ENCODE measurements around the gene LTBP1.
"Not testable (repeated sequence)": the region's sequence is repeated elsewhere in the genome, so short reads cannot be mapped to it uniquely, and the experiment has no call there.

Gene LTBP1

DNA sequence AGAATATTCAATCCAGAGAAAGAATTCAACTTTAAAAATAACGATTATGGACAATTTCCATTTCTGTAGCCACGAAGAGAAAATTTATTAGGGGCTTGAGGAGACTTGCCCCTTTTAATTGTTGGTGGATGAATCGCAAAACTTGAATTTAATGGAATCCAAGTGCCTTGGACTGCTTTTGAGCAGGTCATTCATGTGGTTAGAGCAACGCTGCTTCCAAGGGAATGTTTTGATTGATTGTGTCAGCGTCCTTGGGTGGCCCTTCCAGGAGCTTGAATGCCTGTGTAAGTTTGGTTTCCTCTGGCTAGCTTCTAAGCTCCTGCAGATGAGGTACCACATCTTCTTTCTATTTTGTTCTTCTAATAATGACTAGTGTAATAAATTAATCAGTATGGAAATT is 213.4 kb downstream of the LTBP1 start:
- DNase-seq: no peak

DNA sequence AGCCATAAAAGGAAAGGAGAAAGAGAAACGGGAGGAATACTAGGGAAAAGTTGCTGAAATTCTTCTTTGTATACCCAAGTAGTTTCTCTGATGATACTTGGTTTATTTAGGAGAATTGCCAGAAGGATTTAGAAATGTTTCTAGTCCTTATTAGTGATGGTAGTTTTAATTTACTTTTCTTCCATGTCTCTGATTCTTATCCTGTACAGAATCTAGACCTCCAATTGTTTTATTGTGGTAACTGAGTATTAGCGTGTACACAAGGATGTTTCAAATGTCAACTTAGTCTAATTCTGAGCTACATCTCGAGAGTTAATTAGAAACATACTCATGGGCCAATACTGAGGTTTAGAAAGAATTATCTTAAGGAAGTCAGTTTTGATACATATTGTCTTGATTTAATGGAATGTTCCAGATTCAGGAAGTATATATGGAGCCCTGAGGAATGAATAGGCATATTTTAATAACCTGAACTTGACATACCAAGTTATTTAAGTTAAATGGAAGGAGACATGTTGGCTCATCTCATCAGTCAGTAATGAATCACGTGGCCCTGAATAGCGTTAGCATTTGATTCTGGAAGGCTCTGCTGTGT is 219.6 kb downstream of the LTBP1 start:
- no peak for DNase-seq

DNA sequence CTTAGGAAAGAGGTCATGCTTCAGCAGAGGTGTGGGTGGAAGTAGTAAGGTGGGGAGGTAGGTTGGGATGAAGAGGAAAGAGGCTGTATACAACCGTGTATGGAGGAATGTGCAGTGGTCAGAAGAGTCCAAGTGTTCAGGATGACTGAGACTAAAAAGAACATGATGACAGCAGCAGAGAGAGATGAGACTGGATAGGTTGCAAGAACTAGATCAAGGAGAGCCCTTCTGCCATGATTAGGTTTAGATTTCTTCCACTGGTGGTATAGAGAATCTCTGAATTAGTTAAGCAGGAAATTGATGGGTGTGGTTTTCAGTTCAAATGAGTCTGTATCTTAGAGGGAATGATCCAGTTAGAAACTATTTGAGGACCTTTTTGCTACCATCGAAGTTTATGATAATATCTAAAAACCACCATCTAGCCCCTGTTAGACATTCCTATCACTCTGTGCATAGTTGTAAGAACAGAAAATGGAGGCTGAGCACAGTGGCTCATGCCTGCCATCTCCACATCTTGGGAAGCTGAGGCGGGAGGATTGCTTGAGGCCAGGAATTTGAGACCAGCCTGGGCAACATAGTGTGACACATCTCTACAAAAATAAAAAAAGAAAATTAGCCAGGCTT is 221.0 kb downstream of the LTBP1 start:
- no peak for DNase-seq

DNA sequence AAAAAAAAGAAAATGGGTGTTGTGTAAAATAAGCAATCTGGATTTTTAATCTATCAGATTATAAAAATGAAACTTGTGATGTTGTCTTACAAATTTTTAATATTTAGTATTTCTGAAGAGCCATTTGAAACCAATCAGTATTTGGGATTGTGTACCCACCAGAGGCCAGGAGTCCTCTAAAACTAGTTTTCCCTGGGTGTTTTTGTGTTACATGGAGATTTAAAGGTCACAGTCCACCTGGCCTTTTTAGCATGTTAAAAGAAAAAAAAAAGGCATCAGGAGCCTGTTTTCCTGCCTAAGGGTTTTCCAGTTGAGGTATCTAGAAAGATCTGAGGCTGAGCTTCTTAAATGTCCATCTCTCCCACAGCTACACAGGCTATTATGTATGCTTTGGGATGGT is 221.7 kb downstream of the LTBP1 start:
- DNase-seq: no peak

DNA sequence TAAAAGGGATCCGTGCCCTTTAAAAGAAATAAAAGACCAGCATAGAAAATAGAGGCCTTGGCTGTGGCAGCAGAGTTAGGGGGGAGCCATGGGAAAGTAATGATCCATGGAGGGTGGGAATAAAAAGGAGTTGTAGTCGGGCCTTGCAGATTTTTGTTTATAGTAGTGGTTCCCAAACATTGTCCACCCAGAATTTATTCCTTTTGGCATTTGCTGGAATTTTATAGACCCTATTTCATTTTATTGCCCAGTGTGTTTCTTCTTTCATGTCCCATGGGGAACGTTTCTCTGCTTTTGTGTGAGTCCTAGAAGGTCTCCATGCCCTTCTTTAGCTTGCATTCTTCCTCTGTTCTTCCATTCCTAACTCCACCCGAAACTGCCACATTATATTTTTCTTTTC is 222.2 kb downstream of the LTBP1 start:
- no peak for DNase-seq

DNA sequence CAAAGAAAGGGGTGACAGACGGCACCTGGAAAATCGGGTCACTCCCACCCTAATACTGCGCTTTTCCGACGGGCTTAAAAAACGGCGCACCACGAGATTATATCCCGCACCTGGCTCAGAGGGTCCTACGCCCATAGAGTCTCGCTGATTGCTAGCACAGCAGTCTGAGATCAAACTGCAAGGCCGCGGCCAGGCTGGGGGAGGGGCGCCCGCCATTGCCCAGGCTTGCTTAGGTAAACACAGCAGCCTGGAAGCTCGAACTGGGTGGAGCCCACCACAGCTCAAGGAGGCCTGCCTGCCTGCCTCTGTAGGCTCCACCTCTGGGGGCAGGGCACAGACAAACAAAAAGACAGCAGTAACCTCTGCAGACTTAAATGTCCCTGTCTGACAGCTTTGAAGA is 223.5 kb downstream of the LTBP1 start:
- not testable (repeated sequence) for DNase-seq

DNA sequence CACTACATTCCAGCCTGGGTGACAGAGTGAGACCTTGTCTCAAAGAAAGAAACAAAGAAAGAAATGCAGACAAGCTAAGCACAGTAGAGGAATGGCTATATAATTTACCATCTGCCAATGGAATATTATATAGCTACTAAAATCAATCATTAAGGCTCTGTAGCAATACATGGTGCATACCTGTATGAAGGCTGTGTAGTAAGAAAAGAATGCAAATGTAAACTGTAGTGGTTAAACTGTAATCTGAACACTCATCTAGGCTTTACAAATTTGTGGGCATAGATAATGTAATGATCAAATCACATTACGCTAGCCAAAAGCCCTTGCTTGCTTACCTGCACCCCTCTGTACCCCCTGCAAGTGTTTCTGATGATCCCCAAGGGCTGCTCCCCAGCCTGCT is 230.9 kb downstream of the LTBP1 start:
- no peak for DNase-seq

DNA sequence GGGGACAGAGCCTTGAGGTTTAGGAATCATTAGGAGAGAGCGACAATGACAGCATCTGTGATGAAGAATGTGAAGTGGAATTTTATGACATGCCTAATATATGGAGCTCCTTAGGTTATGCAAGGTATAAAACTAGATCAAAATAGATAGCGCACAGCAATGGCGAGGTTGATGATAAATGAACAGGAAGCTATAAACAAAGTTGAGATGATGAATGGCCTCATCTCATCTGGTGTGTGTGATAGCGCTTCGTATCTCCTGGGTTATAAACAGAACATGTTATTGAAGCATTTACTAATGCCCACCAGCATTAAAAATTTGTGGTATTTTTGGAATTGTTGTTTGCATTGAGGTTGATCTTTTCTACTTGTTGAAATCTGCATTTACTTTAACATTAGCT is 231.5 kb downstream of the LTBP1 start:
- DNase-seq: no peak

DNA sequence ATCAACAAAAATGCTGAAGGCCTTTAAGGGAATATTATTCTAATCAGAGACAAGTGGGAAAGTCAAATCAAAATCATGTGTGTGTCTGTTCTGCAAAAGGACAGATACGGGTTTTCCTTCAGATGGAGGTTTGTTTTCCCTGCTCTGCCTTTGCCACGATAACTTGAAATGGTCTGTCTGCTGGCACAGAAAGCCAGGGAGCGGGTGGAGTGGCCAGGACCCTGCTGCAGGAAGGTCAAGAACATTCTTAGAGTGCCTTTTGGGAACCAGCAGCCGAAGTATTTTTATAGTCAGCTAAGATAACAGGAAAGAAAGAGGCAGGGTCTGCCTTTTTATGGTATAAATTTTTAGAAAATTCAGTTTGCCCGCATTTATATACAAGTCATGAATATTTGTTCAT is 234.2 kb downstream of the LTBP1 start:
- no peak for DNase-seq

DNA sequence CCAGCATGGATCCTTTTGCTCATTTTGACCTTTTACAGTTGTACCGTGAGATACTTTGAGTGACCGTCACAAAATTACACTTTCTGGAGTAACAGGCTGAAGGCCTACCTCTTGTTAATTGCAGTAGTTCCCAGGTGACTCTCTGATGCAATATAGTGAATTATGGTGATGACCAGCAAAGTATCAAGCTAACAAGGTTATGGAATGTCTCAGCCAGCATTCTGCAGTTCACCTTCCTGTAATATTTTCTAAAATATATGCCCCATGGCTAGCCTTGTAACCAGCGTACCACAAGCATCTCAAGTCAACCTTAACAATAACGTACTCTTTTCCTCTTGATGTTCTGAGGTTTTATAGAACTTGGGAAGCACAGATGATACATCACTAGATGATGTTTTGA is 234.7 kb downstream of the LTBP1 start:
- DNase-seq: no peak

DNA sequence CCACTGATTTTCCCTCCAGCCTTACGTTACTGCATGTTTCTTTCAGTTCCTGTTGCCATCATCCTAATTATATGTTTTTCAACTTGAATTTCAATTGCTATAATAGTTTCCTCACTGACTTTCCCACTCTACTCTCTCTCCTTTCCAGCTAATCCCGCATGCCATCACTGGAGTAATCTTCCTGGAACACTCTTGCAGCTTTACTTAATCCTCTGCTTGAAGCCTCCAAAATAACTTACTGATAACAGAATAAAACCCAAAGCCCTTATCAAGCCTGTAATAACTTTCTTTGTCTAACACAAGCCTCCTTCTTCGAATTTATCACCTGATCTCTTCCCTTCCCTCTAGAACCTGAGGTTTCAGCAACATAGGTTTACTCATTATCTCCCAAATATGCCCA is 237.3 kb downstream of the LTBP1 start:
- no peak for DNase-seq

DNA sequence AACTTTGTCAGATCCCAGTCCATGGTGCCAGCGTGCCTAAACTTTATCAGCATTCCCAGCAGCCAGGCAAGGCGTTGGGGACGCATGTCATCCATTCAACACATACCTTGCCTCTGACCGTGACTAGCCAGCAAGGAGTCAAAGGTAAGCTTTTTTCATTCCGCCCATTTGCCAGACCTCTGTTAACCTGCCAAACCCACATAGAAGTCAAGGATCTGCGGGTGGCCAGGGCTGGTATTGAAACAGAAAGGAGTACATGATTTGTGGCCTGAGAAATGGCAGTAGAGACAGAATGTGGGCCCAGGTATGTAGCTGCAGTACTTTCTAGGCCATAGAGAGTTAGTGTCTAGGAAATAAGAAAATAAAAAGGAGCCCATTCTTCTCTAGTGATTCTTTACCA is 240.2 kb downstream of the LTBP1 start:
- DNase-seq: no peak

DNA sequence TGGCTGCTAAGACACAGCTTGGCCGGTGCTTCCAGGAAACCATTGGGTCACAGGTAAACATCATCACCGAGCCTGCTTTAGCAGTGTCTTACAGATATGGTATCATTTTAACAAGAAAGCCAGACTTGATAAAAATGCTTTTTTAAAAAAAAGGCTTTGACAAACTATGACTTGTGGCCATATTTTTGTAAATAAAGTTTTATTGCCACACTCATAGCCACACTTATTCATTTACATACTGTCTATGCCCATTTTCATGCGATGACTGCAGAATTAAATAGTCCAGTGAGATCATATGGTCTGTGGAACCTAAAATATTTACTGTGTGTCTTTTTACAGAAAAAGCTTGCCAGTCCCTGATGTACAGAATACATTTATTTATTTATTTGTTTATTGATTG is 242.0 kb downstream of the LTBP1 start:
- no peak for DNase-seq

DNA sequence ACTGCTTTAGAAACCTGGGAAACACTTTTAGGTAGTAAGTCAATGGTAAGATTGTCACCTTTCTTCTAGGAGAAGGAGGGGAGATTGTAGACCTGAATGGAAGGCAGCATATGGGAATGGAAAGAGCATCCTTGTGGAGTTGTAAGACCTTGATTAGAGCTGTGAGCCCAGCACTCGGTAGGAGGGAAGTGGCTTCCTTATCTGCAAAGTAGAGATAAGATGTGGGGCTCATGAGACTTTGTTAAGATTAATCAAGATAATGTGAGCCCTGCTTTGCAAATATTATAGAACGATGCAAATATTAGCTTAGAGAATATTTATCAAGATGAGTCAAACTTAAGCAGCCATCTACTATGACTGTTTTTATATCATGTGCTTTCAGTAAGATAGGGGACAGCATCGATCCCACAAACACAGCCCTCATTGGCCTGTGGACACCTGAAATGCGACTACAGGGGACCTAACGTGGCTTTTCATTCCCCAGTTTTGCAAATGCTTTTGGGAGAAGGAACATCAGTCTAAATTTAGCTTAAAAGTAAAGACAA is 243.7 kb downstream of the LTBP1 start:
- no peak for DNase-seq

DNA sequence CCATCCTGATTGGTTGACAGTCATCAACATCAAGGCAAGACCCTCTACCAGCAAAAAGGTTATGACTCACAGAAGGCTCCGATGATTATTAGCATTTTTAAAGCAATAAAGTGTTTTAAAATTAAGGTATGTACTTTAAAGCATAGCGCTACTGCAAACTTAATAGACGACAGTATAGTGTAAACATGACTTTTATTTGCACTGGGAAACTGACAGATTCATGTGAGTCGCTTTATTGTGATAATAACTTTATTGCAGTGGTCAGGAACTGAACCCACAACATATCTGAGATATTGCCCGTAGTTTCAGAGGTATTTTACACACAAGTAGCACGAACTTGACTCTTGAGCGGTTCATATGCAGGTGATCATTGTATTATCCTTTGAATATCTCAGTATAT is 249.1 kb downstream of the LTBP1 start:
- DNase-seq: no peak

DNA sequence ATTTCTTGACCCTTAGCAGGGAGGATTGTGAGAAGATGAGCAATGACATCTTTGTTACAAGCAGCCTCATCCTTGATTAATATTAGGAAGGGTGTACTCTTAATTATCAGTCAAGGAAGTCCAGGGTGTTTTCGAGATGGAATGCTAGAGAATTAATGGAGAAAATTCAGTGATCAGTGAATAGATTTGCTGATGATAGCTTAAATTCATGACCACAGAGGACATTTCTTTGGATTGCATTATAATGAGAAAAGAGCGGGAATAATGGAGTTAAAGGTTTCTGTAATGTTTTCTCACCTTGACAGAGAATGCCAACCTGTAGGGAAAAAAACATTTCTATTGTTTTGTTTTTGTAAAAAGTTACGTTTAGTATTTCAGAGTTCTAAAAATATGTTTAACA is 249.9 kb downstream of the LTBP1 start:
- no peak for DNase-seq

DNA sequence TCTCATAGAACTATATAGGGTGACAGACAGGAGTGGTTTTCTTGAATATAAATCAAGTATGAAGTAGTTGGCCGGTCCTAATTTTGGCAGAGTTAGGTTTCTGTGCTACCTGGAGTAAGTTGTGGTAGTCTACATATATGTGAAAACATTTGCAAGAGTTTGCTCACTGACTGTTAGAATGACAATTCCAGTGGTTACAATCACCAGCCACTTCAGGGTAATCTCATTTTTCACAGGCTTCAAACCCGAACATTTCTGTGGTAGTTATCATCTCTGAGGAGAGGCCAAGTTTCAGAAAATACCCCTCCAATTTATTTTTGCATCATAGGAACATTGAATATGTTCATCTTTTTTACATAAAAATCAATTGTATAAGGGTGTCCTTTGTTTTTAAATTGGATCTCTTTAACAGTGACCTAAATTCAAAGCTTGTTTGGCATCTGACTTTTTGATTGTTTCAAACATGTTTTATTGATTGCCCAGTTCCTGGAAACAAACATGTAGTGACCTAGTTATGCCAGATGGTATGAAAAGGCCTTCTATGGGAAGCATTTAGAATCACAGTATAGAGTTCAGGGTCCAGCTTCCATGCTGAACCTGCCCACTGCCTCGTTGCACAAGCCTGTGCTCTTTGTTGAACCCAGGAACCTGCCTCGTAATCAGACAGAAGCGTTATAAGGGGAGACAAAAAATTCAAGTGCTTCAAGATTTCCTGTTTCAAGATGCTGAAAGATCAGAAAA is 250.6 kb downstream of the LTBP1 start:
- DNase-seq: no peak

DNA sequence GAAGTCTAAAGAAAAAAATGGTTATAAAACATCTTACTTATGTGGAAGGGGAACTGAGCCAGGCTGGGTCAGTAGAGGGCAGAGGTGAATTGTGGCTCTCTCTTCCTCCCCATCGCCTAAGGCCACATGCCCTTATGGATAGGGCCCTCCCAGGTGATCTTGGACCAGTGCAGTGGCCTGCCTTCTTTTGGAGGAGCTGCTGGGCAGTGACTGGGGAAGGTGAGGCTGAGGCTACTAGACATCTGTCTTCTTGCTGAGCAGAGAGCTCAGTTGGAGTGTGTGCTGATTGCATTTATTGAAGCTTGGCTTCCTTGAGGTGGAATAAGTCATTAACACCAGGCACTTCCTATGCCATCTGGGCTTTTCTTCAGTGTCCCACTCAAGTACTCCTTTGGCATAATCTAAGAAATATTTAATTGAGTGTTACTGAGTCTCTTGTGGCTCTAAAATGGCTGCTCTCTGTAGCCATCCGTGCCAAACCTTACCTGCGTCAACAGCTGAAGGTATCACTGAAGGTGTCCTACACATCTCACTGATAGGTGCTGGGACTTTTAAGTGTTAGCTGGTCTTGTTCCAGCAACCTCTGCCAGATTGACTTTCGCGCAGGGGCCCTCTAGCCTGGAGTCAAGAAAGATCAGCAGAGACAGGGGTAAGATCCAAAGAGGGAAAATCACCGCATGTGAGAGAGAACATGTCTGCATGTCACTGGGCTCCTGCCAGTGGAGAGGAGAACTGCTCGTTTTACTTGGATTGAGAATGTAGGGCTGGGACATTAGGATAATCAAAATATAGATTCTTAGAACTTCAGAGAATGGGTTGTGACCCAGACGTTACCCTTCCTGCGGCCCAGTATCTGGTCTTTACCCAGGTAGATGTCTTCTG is 256.1 kb downstream of the LTBP1 start:
- DNase-seq: no peak

DNA sequence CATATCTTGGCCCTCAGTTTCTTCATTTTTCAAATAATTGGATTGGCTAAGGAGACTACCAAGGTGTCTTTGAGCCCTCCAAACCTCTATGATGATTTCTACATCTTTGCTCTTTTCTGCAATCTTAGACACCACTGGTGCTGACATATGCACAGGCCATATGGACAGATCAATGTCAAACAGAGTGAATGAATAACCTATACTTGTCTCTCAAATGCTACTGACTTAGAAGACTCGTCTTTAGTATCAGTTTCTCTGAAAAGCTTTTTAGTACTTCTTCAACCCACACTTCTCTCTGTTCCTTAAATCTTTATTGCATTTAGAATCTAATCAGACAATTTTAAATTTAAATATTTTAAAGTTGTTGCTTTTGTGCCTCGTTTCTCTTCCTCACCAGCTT is 258.2 kb downstream of the LTBP1 start:
- no peak for DNase-seq

DNA sequence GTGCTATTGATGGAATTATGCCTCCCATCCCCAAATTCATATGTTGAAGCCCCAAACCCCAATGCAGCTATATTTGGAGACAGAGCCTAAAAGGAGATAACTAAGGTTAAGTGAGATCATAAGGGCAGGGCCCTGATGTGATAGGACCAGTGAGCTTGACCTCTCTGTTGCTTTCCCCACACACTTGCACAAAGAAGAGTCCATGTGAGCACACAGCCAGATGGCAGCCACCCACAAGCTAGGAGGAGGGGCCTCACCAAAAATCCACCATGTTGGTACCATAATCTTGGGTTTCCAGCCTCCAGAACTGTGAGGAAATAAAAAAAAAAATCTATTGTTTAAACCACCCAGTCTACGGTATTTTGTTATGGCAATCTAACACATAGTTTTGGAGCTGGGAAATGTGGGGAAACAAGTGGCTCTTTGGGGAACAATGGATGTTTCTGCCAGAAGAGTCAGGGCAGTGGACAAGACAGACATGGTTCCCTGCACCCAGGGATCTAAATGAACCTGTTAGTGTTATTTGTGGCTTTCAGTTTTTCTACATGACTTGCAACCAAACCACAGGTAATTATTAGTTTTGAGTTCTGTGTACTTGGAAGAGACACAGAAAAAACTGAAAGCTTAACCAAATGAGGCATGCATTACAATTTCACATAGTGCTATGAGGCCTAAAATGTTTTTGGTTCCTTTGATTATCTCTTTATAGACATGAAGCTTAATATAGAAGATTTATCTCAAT is 259.1 kb downstream of the LTBP1 start:
- DNase-seq: no peak

DNA sequence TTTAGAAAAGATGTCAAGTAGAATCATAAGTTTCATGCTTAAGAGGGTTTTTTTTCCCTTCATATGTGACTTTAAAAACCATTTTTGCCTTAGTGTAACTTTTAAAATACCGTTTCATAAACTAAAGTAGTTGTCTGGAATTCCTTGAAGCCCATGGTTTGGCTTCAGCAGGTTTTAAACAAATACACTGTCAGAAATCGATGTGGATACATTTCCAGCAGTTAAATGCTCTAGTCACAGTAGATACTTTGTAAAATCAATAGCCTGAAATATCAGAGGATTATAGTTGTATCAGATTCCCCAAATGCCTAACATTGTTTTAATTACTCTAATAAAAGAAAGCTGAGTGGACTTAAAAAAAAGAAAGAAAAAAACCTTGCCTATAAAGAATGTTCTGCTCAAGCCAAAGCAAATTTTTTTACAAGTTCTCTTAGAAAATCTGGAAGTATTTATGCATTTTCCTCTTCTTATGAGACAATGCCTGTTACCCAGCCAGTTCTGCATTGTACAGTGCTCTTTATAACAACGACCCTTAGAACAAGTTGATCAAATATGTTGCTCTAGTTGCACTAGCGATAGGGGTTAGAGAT is 260.5 kb downstream of the LTBP1 start:
- DNase-seq: no peak

DNA sequence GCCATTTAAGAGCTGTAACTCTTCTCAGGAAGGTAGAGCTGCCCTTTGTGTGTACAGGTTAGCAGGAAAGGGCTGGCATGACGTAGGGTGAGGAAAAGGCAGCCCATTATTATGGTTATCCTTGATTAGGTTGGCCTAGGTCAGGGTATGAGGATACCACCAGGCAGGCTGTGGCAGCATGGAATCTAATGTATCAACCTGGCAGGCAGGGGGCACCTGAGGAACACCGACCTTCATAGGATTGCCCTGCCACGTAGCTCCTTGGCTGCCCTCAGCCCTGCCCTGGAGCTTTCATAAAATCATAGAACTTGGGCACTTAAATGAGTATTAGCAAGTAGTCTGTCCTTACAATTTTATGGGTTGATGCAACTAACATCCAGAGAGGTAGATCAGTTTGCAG is 261.6 kb downstream of the LTBP1 start:
- DNase-seq: no peak

All from T1000 (cell line).